ENCODE measurements around the gene MARCHF10. TPM values are rescaled to one million over a fixed set of nuclear protein-coding genes. Genes with fewer than 3 reads are reported as not detected.

Gene MARCHF10
- total RNA-seq, 1 experiment from 2014 or later: 8.0 TPM

DNA sequence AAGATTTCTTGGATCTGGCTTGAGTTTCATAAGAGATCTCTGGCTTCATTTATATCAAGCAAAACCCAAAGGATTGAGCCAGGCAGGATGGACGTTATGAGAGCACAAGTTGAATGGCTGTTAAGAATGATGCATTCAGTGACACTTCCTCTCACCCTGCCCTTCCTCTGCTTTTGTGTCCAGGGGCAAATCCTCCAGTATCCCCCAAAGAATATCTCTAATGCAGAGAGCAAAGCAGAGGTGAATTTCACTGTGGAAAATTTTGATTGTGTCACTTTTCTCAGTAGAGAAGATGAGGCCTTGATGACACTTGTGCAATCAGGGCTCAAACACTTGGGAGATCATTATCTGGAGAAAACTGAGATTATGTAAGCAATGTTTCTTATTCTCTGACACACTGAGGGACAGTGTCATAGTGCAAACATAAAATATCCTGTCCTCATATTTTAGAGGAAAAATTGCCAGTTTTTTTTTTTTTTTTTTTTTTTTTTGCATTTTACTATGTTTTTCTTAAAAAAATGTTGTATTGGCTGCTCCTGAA, 25.3 kb downstream of the MARCHF10 start:
- Histone ChIP-seq H2AFZ (no peak overlapping the region), H3K4me1 (replicated peaks; ENCODE audit: insufficient read depth) (peaks cover 68% of the 10 kb centered on the region), H3K27me3 (ENCODE audit: insufficient read depth, low read depth) (no peaks in the 10 kb centered on the region), H3K36me3 (ENCODE audit: low read depth) (peaks cover 4% of the 10 kb centered on the region; the same call in 1 of the 2 replicates), H3K9me2 (ENCODE audit: insufficient read depth) (no peaks in the 10 kb centered on the region), H3K4me2 (peak overlapping the region; percentile 42), H3K9me3 (ENCODE audit: insufficient read depth, low read depth) (peaks cover 8% of the 10 kb centered on the region; the same call in 1 of the 2 replicates), H3K4me3 (no peak overlapping the region), H4K20me1 (ENCODE audit: insufficient read depth) (no peaks in the 10 kb centered on the region), H3K27ac (peak overlapping the region; percentile 98), H3K79me2 (ENCODE audit: low read depth) (no peaks in the 10 kb centered on the region), H3F3A (ENCODE audit: insufficient read depth, low read depth) (peaks cover 66% of the 10 kb centered on the region)
- TF ChIP-seq, protein P1, sequence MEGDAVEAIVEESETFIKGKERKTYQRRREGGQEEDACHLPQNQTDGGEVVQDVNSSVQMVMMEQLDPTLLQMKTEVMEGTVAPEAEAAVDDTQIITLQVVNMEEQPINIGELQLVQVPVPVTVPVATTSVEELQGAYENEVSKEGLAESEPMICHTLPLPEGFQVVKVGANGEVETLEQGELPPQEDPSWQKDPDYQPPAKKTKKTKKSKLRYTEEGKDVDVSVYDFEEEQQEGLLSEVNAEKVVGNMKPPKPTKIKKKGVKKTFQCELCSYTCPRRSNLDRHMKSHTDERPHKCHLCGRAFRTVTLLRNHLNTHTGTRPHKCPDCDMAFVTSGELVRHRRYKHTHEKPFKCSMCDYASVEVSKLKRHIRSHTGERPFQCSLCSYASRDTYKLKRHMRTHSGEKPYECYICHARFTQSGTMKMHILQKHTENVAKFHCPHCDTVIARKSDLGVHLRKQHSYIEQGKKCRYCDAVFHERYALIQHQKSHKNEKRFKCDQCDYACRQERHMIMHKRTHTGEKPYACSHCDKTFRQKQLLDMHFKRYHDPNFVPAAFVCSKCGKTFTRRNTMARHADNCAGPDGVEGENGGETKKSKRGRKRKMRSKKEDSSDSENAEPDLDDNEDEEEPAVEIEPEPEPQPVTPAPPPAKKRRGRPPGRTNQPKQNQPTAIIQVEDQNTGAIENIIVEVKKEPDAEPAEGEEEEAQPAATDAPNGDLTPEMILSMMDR (conservative IDR thresholded peaks at IDR 0.05): no peak
- no peak for TF ChIP-seq EZH2 (IDR thresholded peaks at IDR 0.05; ENCODE audit: low read depth)
- CTCF ChIA-PET: no interaction called here
- intact Hi-C loops (cut with micrococcal nuclease; ENCODE audit: unreplicated experiment): no loop called here
- POLR2A ChIA-PET (ENCODE audit: unreplicated experiment): no interaction called here
- BruUV-seq (replicated peaks): no TSS peak
- peak in 1 of 2 experiments; percentile 63 for DNase-seq

DNA sequence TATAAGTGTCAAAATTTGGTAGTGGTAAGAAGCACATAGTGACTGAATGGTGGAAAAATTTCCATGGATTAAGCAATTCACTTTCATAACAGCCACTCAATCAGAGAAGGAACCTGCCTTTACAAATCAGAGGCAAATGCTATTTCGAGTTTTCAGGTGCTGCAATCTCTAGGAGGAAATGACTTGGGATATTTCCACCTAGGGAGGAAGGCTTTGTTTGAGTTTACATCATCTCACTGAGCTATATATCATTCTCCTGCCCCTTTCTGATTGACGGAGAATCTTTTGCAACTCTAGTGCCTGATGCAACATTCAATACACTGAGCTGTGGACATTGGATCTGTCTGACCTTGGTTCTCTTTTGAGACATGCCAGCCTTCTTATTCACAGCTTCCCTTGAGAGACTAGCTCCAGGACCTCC, 26.3 kb downstream of the MARCHF10 start:
- H3K4me3 ChIP-seq: peak overlapping the region; percentile 27; the same call in 1 of the 2 replicates
- ChIA-PET CTCF (no interaction called here), POLR2A (ENCODE audit: unreplicated experiment) (no interaction called here)
- no peaks in the 10 kb centered on the region for H3K9me2 ChIP-seq (ENCODE audit: insufficient read depth)
- no peaks in the 10 kb centered on the region for H4K20me1 ChIP-seq (ENCODE audit: insufficient read depth)
- no TSS peak for BruUV-seq (replicated peaks)
- H3K36me3 ChIP-seq (ENCODE audit: low read depth): peaks cover 4% of the 10 kb centered on the region; the same call in 1 of the 2 replicates
- TF ChIP-seq EZH2 (IDR thresholded peaks at IDR 0.05; ENCODE audit: low read depth): no peak
- TF ChIP-seq, protein P1 (conservative IDR thresholded peaks at IDR 0.05): no peak
- peak overlapping the region; percentile 98 for H3K27ac ChIP-seq
- H3F3A ChIP-seq (ENCODE audit: insufficient read depth, low read depth): peaks cover 58% of the 10 kb centered on the region
- peaks cover 8% of the 10 kb centered on the region; the same call in 1 of the 2 replicates for H3K9me3 ChIP-seq (ENCODE audit: insufficient read depth, low read depth)
- peak overlapping the region; percentile 63 for H3K4me2 ChIP-seq
- no peaks in the 10 kb centered on the region for H3K27me3 ChIP-seq (ENCODE audit: insufficient read depth, low read depth)
- H3K4me1 ChIP-seq (replicated peaks; ENCODE audit: insufficient read depth): peaks cover 61% of the 10 kb centered on the region
- H3K79me2 ChIP-seq (ENCODE audit: low read depth): no peaks in the 10 kb centered on the region
- intact Hi-C loops (cut with micrococcal nuclease; ENCODE audit: unreplicated experiment): loop anchor here (2.0 kb wide), 1 partner anchor 43 kb away; no protein-coding TSS in a partner anchor
- peak in 1 of 2 experiments; percentile 99 for DNase-seq
- no peak overlapping the region for H2AFZ ChIP-seq

DNA sequence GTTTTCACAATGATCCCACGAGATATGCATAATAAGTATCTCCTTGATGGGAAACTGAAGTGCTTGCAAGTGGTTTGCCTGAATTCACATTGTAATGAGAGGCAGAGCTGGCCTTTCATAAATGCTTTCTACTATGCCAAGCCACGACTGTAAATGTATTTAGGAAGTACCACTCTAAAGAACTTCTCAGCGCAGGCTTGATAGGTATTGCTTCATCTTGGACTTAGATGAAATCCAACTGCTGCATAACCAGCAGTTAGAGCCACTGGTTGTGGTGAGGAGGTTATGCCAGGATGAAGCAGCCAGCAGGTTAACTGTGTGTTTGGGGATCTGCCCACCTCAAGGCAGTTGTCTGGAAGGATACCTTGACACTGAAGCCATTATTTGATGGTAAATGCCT, 26.8 kb downstream of the MARCHF10 start:
- peaks cover 4% of the 10 kb centered on the region; the same call in 1 of the 2 replicates for H3K36me3 ChIP-seq (ENCODE audit: low read depth)
- CTCF ChIA-PET: no interaction called here
- no peaks in the 10 kb centered on the region for H3K27me3 ChIP-seq (ENCODE audit: insufficient read depth, low read depth)
- H3K4me2 ChIP-seq: peak overlapping the region; percentile 63
- H3K27ac ChIP-seq: peak overlapping the region; percentile 98
- H3K9me2 ChIP-seq (ENCODE audit: insufficient read depth): no peaks in the 10 kb centered on the region
- peak overlapping the region; percentile 27; the same call in 1 of the 2 replicates for H3K4me3 ChIP-seq
- TF ChIP-seq, protein P1 (conservative IDR thresholded peaks at IDR 0.05): no peak
- POLR2A ChIA-PET (ENCODE audit: unreplicated experiment): no interaction called here
- H3K4me1 ChIP-seq (replicated peaks; ENCODE audit: insufficient read depth): peaks cover 56% of the 10 kb centered on the region
- no peaks in the 10 kb centered on the region for H4K20me1 ChIP-seq (ENCODE audit: insufficient read depth)
- no TSS peak for BruUV-seq (replicated peaks)
- H3K79me2 ChIP-seq (ENCODE audit: low read depth): no peaks in the 10 kb centered on the region
- no peak for DNase-seq
- H3K9me3 ChIP-seq (ENCODE audit: insufficient read depth, low read depth): peaks cover 8% of the 10 kb centered on the region; the same call in 1 of the 2 replicates
- intact Hi-C loops (cut with micrococcal nuclease; ENCODE audit: unreplicated experiment): loop anchor here (2.0 kb wide), 1 partner anchor 43 kb away; no protein-coding TSS in a partner anchor
- no peak overlapping the region for H2AFZ ChIP-seq
- H3F3A ChIP-seq (ENCODE audit: insufficient read depth, low read depth): peaks cover 55% of the 10 kb centered on the region
